Body of pancreas (tissue), 4 donors: ENCODE data around the gene NT5C. TPM values are rescaled to one million over a fixed set of nuclear protein-coding genes. Genes with fewer than 3 reads are reported as not detected.
"Not testable (repeated sequence)": the region's sequence is repeated elsewhere in the genome, so short reads cannot be mapped to it uniquely, and the experiment has no call there.

Source experiments
- ATAC-seq: fragments of 150-250 bp; one replicate; pipeline ENCODE4 v1.9.1; 2016
- DNase-seq, 4 donors: peaks; one replicate each; pipeline ENCODE4 v3.0.0-alpha.2; 2019
- H3K27ac ChIP-seq, 4 donors: fragments of 200-600 bp; sonication (generic); 1 replicate in 3 of 4; 2 replicates in 1 of 4; pipeline versions ENCODE4 v1.5.1 to v1.6.1; 2016 to 2019; ENCODE audit warnings: mild to moderate bottlenecking in 1 of 4, mixed read lengths in 1 of 4, moderate library complexity in 1 of 4
- H3K27me3 ChIP-seq, 2 donors: fragments of 200-600 bp; sonication (generic); one replicate each; pipeline ENCODE4 v1.6.0; 2016; ENCODE audit warnings: mild to moderate bottlenecking in 1 of 2
- H3K36me3 ChIP-seq, 2 donors: fragments of 200-600 bp; sonication (generic); replicated peaks in 1 of 2; 2 replicates each; pipeline ENCODE4 v1.5.1; 2016; ENCODE audit warnings: low read depth in 2 of 2; ENCODE audit not compliant: insufficient read depth in 1 of 2
- H3K4me1 ChIP-seq: fragments of 200-600 bp; sonication (generic); one replicate; pipeline ENCODE4 v1.6.0; 2016
- H3K4me3 ChIP-seq, 2 donors: fragments of 200-600 bp; sonication (generic); 1 replicate in 1 of 2; 2 replicates in 1 of 2; pipeline ENCODE4 v1.5.1; 2016 to 2019
- H3K9me3 ChIP-seq, 3 donors: fragments of 200-600 bp; sonication (generic); 1 replicate in 2 of 3; 2 replicates in 1 of 3; pipeline ENCODE4 v1.5.1; 2016
- POLR2A ChIP-seq, 3 donors: fragments of 450-650 bp; IDR thresholded peaks; one replicate each; pipeline ENCODE4 v1.6.1; 2016; ENCODE audit warnings: antibody characterized with exemption in 3 of 3, mild to moderate bottlenecking in 2 of 3
- WGBS, 2 donors: methylation state at CpG; one replicate each; pipeline ENCODE4 v1.1.5; 2017; 5-methylcytosine and 5-hydroxymethylcytosine counted together
- intact Hi-C: fragments of 100-400 bp; cut with DNase I; formaldehyde crosslinking; loops from one replicate; pipeline ENCODE4 v1.15.1; 2023
- total RNA-seq, 2 donors: library from RNA; depleted of rRNA; stranded (reverse); fragments of >200 nt; gene quantifications; one replicate each; pipeline ENCODE4 v1.1.0, GENCODE V29; 2016
- TF ChIP-seq, protein P1 (sequence below), 7 experiments: fragments of 450-650 bp in 4 of 7; fragments of 200-600 bp in 3 of 7; sonication (generic) in 3 of 7; IDR thresholded peaks; one replicate each; pipeline ENCODE4 v1.5.1; 2016 to 2019; ENCODE audit warnings: antibody characterized with exemption in 7 of 7

Gene NT5C
- total RNA-seq, 2 donors from 2014 or later = 69.9 to 71.3 TPM

DNA sequence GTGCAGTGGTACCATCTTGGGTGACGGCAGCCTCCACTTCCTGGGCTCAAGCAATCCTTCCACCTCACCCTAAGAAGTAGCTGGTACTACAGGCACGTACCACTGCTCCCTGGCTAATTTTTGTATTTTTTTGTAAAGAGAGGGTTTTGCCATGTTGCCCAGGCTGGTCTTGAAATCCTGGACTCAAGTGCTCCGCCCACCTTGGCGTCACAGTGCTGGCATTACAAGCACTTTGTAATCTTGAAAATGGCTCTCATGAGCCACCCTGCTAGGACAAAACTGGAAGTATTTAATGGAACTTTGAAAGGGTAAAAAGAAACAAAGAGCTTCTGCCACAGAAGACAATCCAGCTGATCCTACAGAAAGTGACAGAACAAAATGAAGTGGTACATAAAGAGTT is 42.0 kb upstream of the NT5C start:
- H3K9me3 ChIP-seq = no peaks in the 10 kb centered on the region
- no peak overlapping the region for H3K4me3 ChIP-seq
- no peaks in the 10 kb centered on the region for H3K27me3 ChIP-seq
- WGBS, 2 donors = 74 to 86% methylated on average over 3 to 4 of the region's 4 CpGs
- no peaks in the 10 kb centered on the region for H3K4me1 ChIP-seq
- TF ChIP-seq, protein P1, sequence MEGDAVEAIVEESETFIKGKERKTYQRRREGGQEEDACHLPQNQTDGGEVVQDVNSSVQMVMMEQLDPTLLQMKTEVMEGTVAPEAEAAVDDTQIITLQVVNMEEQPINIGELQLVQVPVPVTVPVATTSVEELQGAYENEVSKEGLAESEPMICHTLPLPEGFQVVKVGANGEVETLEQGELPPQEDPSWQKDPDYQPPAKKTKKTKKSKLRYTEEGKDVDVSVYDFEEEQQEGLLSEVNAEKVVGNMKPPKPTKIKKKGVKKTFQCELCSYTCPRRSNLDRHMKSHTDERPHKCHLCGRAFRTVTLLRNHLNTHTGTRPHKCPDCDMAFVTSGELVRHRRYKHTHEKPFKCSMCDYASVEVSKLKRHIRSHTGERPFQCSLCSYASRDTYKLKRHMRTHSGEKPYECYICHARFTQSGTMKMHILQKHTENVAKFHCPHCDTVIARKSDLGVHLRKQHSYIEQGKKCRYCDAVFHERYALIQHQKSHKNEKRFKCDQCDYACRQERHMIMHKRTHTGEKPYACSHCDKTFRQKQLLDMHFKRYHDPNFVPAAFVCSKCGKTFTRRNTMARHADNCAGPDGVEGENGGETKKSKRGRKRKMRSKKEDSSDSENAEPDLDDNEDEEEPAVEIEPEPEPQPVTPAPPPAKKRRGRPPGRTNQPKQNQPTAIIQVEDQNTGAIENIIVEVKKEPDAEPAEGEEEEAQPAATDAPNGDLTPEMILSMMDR (IDR thresholded peaks at IDR 0.05) = no peak
- TF ChIP-seq POLR2A (IDR thresholded peaks at IDR 0.05) = no peak
- no peak overlapping the region for H3K27ac ChIP-seq
- DNase-seq (no peak), ATAC-seq (no peak)
- intact Hi-C loops = no loop called here
- peaks cover 14 to 24% of the 10 kb centered on the region in 2 donors for H3K36me3 ChIP-seq

- WGBS, 2 donors = 75 to 78% methylated on average over 4 of the region's 4 CpGs
- Histone ChIP-seq H3K9me3 (no peaks in the 10 kb centered on the region), H3K27me3 (no peaks in the 10 kb centered on the region), H3K4me1 (no peaks in the 10 kb centered on the region), H3K36me3 (peaks cover 7 to 19% of the 10 kb centered on the region in 2 donors), H3K4me3 (no peak overlapping the region), H3K27ac (no peak overlapping the region)
- no peak for ATAC-seq
- no peak for DNase-seq
- intact Hi-C loops = no loop called here
- TF ChIP-seq, protein P1 (IDR thresholded peaks at IDR 0.05) = no peak
- no peak for TF ChIP-seq POLR2A (IDR thresholded peaks at IDR 0.05)
Observed at GRCh38 chr17:75168998-75169397, 37.5 kb upstream of the NT5C start.

GRCh38 chr17:75164606-75165005 is 33.1 kb upstream of the NT5C start:
- WGBS, 2 donors = 95 to 96% methylated on average over 15 of the region's 15 CpGs
- H3K4me3 ChIP-seq, intact Hi-C loops, H3K27ac ChIP-seq, H3K9me3 ChIP-seq, DNase-seq, H3K4me1 ChIP-seq, ATAC-seq, H3K27me3 ChIP-seq: not testable (repeated sequence)
- peaks cover 0 to 10% of the 10 kb centered on the region in 2 donors for H3K36me3 ChIP-seq

DNA sequence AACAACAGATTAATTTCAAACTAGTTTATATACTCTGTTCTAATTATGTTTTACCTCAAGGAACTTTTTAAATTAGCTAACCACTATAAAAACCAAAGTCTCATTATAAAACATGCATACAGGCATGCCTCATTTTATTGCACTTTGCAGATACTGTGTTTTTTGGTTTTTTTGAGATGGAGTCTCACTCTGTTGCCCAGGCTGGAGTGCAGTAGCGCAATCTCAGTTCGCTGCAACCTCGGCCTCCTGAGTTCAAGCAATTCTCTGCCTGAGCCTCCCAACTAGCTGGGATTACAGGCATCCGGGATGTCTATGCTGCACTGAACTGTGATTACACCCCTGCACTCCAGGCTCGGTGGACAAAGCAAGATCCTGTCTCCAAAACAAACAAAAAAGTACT is 31.5 kb upstream of the NT5C start:
- no peak for DNase-seq
- intact Hi-C loops = no loop called here
- no peaks in the 10 kb centered on the region for H3K27me3 ChIP-seq
- H3K9me3 ChIP-seq = no peaks in the 10 kb centered on the region
- H3K27ac ChIP-seq = no peak overlapping the region
- ATAC-seq = no peak
- no peaks in the 10 kb centered on the region for H3K4me1 ChIP-seq
- TF ChIP-seq, protein P1 (IDR thresholded peaks at IDR 0.05) = no peak
- no peak for TF ChIP-seq POLR2A (IDR thresholded peaks at IDR 0.05)
- 82 to 87% methylated on average over 5 of the region's 5 CpGs for WGBS, 2 donors
- H3K36me3 ChIP-seq = peaks cover 0 to 10% of the 10 kb centered on the region in 2 donors
- no peak overlapping the region for H3K4me3 ChIP-seq

- Histone ChIP-seq H3K27ac (no peak overlapping the region), H3K4me1 (no peaks in the 10 kb centered on the region), H3K4me3 (no peak overlapping the region), H3K27me3 (no peaks in the 10 kb centered on the region), H3K36me3 (no peaks in the 10 kb centered on the region), H3K9me3 (no peaks in the 10 kb centered on the region)
- DNase-seq (no peak), ATAC-seq (no peak)
- intact Hi-C loops = no loop called here
- WGBS, 2 donors = 87 to 89% methylated on average over 5 of the region's 5 CpGs
- TF ChIP-seq, protein P1 (IDR thresholded peaks at IDR 0.05) = no peak
- TF ChIP-seq POLR2A (IDR thresholded peaks at IDR 0.05) = no peak
Observed at GRCh38 chr17:75160211-75160610, 28.7 kb upstream of the NT5C start.
